GM23338 (cell line): Measurements from ENCODE around the gene NENF. TPM values are rescaled to one million over a fixed set of nuclear protein-coding genes. Genes with fewer than 3 reads are reported as not detected.

ENCODE experiments used
- ATAC-seq: fragments of 200-7000 bp; cut with Tn5 transposase; 3 replicates; pipeline ENCODE4 v1.9.1; 2020
- DNase-seq: peaks from one replicate; pipeline ENCODE4 v3.0.0-alpha.2; 2015; ENCODE audit warnings: low spot score
- H2AFZ ChIP-seq: fragments of 200-600 bp; sonication (generic); 2 replicates; pipeline ENCODE4 v1.8.0; 2016; ENCODE audit warnings: antibody characterized with exemption, mild to moderate bottlenecking, moderate library complexity
- H3F3A ChIP-seq: fragments of 200-600 bp; sonication (generic); replicated peaks from 2 replicates; pipeline ENCODE4 v1.8.0; 2017; ENCODE audit warnings: antibody characterized with exemption, mixed run types, low read depth
- H3K27ac ChIP-seq: fragments of 200-600 bp; sonication (generic); 2 replicates; pipeline ENCODE4 v1.6.1; 2016; ENCODE audit warnings: low read depth
- H3K27me3 ChIP-seq: fragments of 200-600 bp; sonication (generic); 2 replicates; pipeline ENCODE4 v1.8.0; 2016; ENCODE audit warnings: mild to moderate bottlenecking, mixed run types, moderate library complexity; ENCODE audit not compliant: insufficient read depth
- H3K36me3 ChIP-seq: fragments of 200-600 bp; sonication (generic); 2 replicates; pipeline ENCODE4 v1.8.0; 2016; ENCODE audit warnings: mild to moderate bottlenecking; ENCODE audit not compliant: insufficient read depth
- H3K4me1 ChIP-seq: fragments of 200-600 bp; sonication (generic); 2 replicates; pipeline ENCODE4 v1.8.0; 2016; ENCODE audit warnings: mild to moderate bottlenecking, moderate library complexity; ENCODE audit not compliant: insufficient read depth
- H3K4me2 ChIP-seq: fragments of 200-600 bp; sonication (generic); 2 replicates; pipeline ENCODE4 v1.7.1; 2017; ENCODE audit warnings: mixed run types
- H3K4me3 ChIP-seq: fragments of 200-600 bp; sonication (generic); 2 replicates; pipeline ENCODE4 v1.6.1; 2016; ENCODE audit warnings: mixed run types
- H3K79me2 ChIP-seq: fragments of 200-600 bp; sonication (generic); replicated peaks from 2 replicates; pipeline ENCODE4 v1.8.0; 2017; ENCODE audit warnings: mild to moderate bottlenecking; ENCODE audit not compliant: insufficient read depth
- H3K9me2 ChIP-seq: fragments of 200-600 bp; sonication (generic); 2 replicates; pipeline ENCODE4 v1.8.0; 2017; ENCODE audit not compliant: insufficient read depth
- H4K20me1 ChIP-seq: fragments of 200-600 bp; sonication (generic); replicated peaks from 2 replicates; pipeline ENCODE4 v1.8.0; 2017; ENCODE audit warnings: mild to moderate bottlenecking; ENCODE audit not compliant: insufficient read depth
- H3K27ac Mint-ChIP-seq: 2 replicates; pipeline ENCODE4 v1.8.0; 2020; ENCODE audit warnings: inconsistent platforms, mild to moderate bottlenecking, moderate library complexity, mixed read lengths
- H3K27me3 Mint-ChIP-seq: 3 replicates; pipeline ENCODE4 v1.8.0; 2022; ENCODE audit warnings: low read depth, mild to moderate bottlenecking, moderate library complexity, mixed read lengths, inconsistent platforms; ENCODE audit not compliant: insufficient read depth, poor library complexity
- H3K36me3 Mint-ChIP-seq: 3 replicates; pipeline ENCODE4 v1.8.0; 2021; ENCODE audit warnings: low read depth, mild to moderate bottlenecking, inconsistent platforms, moderate library complexity, mixed read lengths
- H3K4me1 Mint-ChIP-seq: 3 replicates; pipeline ENCODE4 v1.8.0; 2020; ENCODE audit warnings: mild to moderate bottlenecking, inconsistent platforms, mixed read lengths
- H3K4me3 Mint-ChIP-seq: 3 replicates; pipeline ENCODE4 v1.8.0; 2021; ENCODE audit warnings: moderate library complexity, mild to moderate bottlenecking, inconsistent platforms, mixed read lengths
- H3K9me3 Mint-ChIP-seq: 3 replicates; pipeline ENCODE4 v1.8.0; 2020; ENCODE audit warnings: moderate library complexity, mild to moderate bottlenecking, inconsistent platforms, mixed read lengths
- CREB1 ChIP-seq: fragments of 250-450 bp; sonication (Bioruptor Pico); IDR thresholded peaks from 2 replicates; pipeline ENCODE4 v1.5.0; 2020; ENCODE audit warnings: low read depth, mild to moderate bottlenecking, moderate library complexity
- CTCF ChIP-seq, 2 experiments: fragments of 200-600 bp in 1 of 2; sonication (generic) in 1 of 2; conservative IDR thresholded peaks; 2 replicates each; pipeline versions ENCODE4 v1.5.1 to v1.6.1; 2016 to 2017; ENCODE audit warnings: antibody characterized with exemption in 2 of 2, low read depth in 2 of 2, mild to moderate bottlenecking in 2 of 2, moderate library complexity in 1 of 2
- ETS1 ChIP-seq: IDR thresholded peaks from 2 replicates; pipeline ENCODE4 v1.6.1; 2016; ENCODE audit warnings: antibody characterized with exemption
- EZH2 ChIP-seq: fragments of 200-600 bp; sonication (generic); IDR thresholded peaks from one replicate; pipeline ENCODE4 v1.8.0; 2017; ENCODE audit warnings: antibody characterized with exemption, mild to moderate bottlenecking, low read depth; ENCODE audit not compliant: unreplicated experiment
- EZH2phosphoT487 ChIP-seq: fragments of 200-600 bp; sonication (generic); IDR thresholded peaks from one replicate; pipeline ENCODE4 v1.8.1; 2018; ENCODE audit warnings: antibody characterized with exemption; ENCODE audit not compliant: unreplicated experiment
- JUNB ChIP-seq: IDR thresholded peaks from one replicate; pipeline ENCODE4 v1.6.1; 2016; ENCODE audit warnings: antibody characterized with exemption; ENCODE audit not compliant: unreplicated experiment
- NANOG ChIP-seq: IDR thresholded peaks from 2 replicates; pipeline ENCODE4 v1.6.1; 2016; ENCODE audit warnings: antibody characterized with exemption, borderline replicate concordance
- POLR2AphosphoS5 ChIP-seq: IDR thresholded peaks from 2 replicates; pipeline ENCODE4 v1.6.1; 2016; ENCODE audit warnings: antibody characterized with exemption, low read depth
- REST ChIP-seq: IDR thresholded peaks from one replicate; pipeline ENCODE4 v1.6.1; 2018; ENCODE audit warnings: antibody characterized with exemption; ENCODE audit not compliant: unreplicated experiment
- STAT1 ChIP-seq: IDR thresholded peaks from one replicate; pipeline ENCODE4 v1.6.1; 2016; ENCODE audit warnings: antibody characterized with exemption; ENCODE audit not compliant: unreplicated experiment
- ZNF114 ChIP-seq: fragments of 250-450 bp; sonication (Bioruptor Pico); IDR thresholded peaks from 2 replicates; pipeline ENCODE4 v1.5.0; 2020; ENCODE audit warnings: mild to moderate bottlenecking, moderate library complexity
- ZNF331 ChIP-seq: fragments of 250-450 bp; sonication (Bioruptor Pico); IDR thresholded peaks from 2 replicates; pipeline ENCODE4 v1.5.0; 2020; ENCODE audit warnings: low read depth, mild to moderate bottlenecking, moderate library complexity
- ZNF462 ChIP-seq: fragments of 250-450 bp; sonication (Bioruptor Pico); IDR thresholded peaks from 2 replicates; pipeline ENCODE4 v1.5.0; 2020; ENCODE audit warnings: mild to moderate bottlenecking, moderate library complexity
- polyA plus RNA-seq: library from polyadenylated mRNA; unstranded; fragments of >200 nt; fragmentation: Nextera tagmentation; extraction: Ambion mirVana; gene quantifications from 2 replicates; pipeline ENCODE4 v1.2.1, GENCODE V29; 2016
- total RNA-seq: library from RNA; depleted of rRNA; stranded (reverse); fragments of >200 nt; shearing (Covaris generic); gene quantifications from 2 replicates; pipeline ENCODE4 v1.2.3, GENCODE V29; 2014

NENF gene
- total and polyA plus RNA-seq, 2 experiments from 2014 or later, result 27.6 to 60.7 TPM

- Histone ChIP-seq H3K27ac (no peak overlapping the region), H3K36me3 (no peaks in the 10 kb centered on the region), H3K4me1 (peaks cover 7% of the 10 kb centered on the region), H3F3A (no peaks in the 10 kb centered on the region), H3K4me2 (no peak overlapping the region), H3K79me2 (no peaks in the 10 kb centered on the region), H3K27me3 (no peaks in the 10 kb centered on the region), H3K4me3 (no peak overlapping the region), H3K9me2 (no peaks in the 10 kb centered on the region), H4K20me1 (no peaks in the 10 kb centered on the region), H2AFZ (no peak overlapping the region)
- Mint-ChIP-seq H3K27me3 (peaks cover 16% of the 10 kb centered on the region), H3K27ac (no peak overlapping the region), H3K4me3 (no peak overlapping the region), H3K9me3 (no peaks in the 10 kb centered on the region), H3K36me3 (no peaks in the 10 kb centered on the region), H3K4me1 (peaks cover 6% of the 10 kb centered on the region; the same call in 2 of the 3 replicates)
- TF ChIP-seq NANOG, result no peak
- TF ChIP-seq POLR2AphosphoS5, result no peak
- no peak for TF ChIP-seq ETS1
- TF ChIP-seq JUNB, result no peak
- TF ChIP-seq ZNF114 (CRISPR knock-in tag), result no peak
- TF ChIP-seq STAT1, result no peak
- TF ChIP-seq CREB1 (CRISPR knock-in tag), result no peak
- no peak for TF ChIP-seq ZNF331
- no peak for TF ChIP-seq EZH2
- no peak for TF ChIP-seq ZNF462
- TF ChIP-seq CTCF (conservative IDR thresholded peaks at IDR 0.05; ENCODE audit: low read depth in 2 of 2), result no peak
- no peak for TF ChIP-seq REST
- no peak for TF ChIP-seq EZH2phosphoT487
- ATAC-seq (no peak), DNase-seq (no peak)
Observed at GRCh38 chr1:212484701-212485570, 52.2 kb downstream of the NENF start.
